ENCODE data around the gene DNAH3. TPM values are rescaled to one million over a fixed set of nuclear protein-coding genes. Genes with fewer than 3 reads are reported as not detected.
A peak's percentile ranks its signal among the peaks of the same experiment; 100 is the strongest.

The DNAH3 gene
- total and polyA plus RNA-seq, 2 of the 13 experiments (the other 11 are each of a cell fraction or from before 2014, with no cell fraction given): 0.07 to 0.08 TPM

GRCh38 chr16:20899071-20899470 lies 251.6 kb downstream of the DNAH3 start (continued):
- TF ChIP-seq ZNF276 (CRISPR knock-in tag; IDR thresholded peaks at IDR 0.05; ENCODE audit: low read depth): no peak
- TF ChIP-seq ZNF101 (CRISPR knock-in tag; IDR thresholded peaks at IDR 0.05; ENCODE audit: borderline replicate concordance, low read depth): no peak
- no peak for TF ChIP-seq ZNF879 (CRISPR knock-in tag; IDR thresholded peaks at IDR 0.05)
- no peak for TF ChIP-seq CSRNP2 (CRISPR knock-in tag; conservative IDR thresholded peaks at IDR 0.05; ENCODE audit: low read depth)

- peaks cover 9% of the 10 kb centered on the region; the same call in 1 of the 2 replicates for H4K20me1 ChIP-seq (ENCODE audit: insufficient read depth, low read length)
- H2AFZ ChIP-seq (ENCODE audit: low read length): no peak overlapping the region
- no TSS peak for BruUV-seq (replicated peaks)
- WGBS (ENCODE audit: low lambda C conversion rate): 69% methylated on average over 3 of the region's 3 CpGs
- intact Hi-C loops (cut with micrococcal nuclease; ENCODE audit: unreplicated experiment): loop anchor here (2.0 to 5.0 kb wide), 2 partner anchors 23 to 1441 kb away; no protein-coding TSS in a partner anchor
- ChIA-PET POLR2A (interaction anchor here (1.5 to 3.4 kb wide), 4 partner anchors 16 to 91 kb away, joined by 7 to 20 read pairs (median 15); partner anchors contain the start of genes ERI2 and REXO5), CTCF (ENCODE audit: low intra/inter-chr PET ratio, low total read pairs) (no interaction called here)
- peak overlapping the region; percentile 77 for H3K4me2 ChIP-seq (ENCODE audit: low read depth, low read length)
- H3K4me3 ChIP-seq (replicated peaks in 1 of 3; ENCODE audit: insufficient read depth in 1 of 3, low read depth in 2 of 3, low read length in 3 of 3): peak overlapping the region in 2 of 3 experiments; percentile 6 to 83; a peak in 2 of 6 replicates
- in situ Hi-C loops (cut with HindIII; ENCODE audit: extremely low pct_ligation_motif_present, low pct_unique_long_range_greater_than_20kb): no loop called here
- FAIRE-seq (no peak), DNase-seq (ENCODE audit: low spot score) (no peak), ATAC-seq (no peak)
- H3K27me3 ChIP-seq (ENCODE audit: control insufficient read depth in 1 of 2, insufficient read depth in 2 of 2, low read length in 2 of 2): no peaks in the 10 kb centered on the region; a peak in 1 of 5 replicates
- peak overlapping the region; percentile 95; the same call in 1 of the 2 replicates for H3K9ac ChIP-seq (ENCODE audit: insufficient read depth, low read depth, low read length)
- peaks cover 66% of the 10 kb centered on the region for H3K4me1 ChIP-seq (ENCODE audit: insufficient read depth, low read length)
- H3K27ac ChIP-seq (ENCODE audit: extremely low read length, insufficient read depth, low read length): no peak overlapping the region
- peaks cover 88% of the 10 kb centered on the region for H3K79me2 ChIP-seq (ENCODE audit: insufficient read depth, low read length)
- no peaks in the 10 kb centered on the region for H3K9me3 ChIP-seq (ENCODE audit: low read length)
- peaks cover 9 to 21% of the 10 kb centered on the region in 2 experiments for H3K36me3 ChIP-seq (replicated peaks in 1 of 2; ENCODE audit: control insufficient read depth in 1 of 2, insufficient read depth in 2 of 2, low read length in 2 of 2)
- TF ChIP-seq GFI1 (CRISPR knock-in tag; IDR thresholded peaks at IDR 0.05; ENCODE audit: borderline replicate concordance): no peak
- TF ChIP-seq FLYWCH1 (CRISPR knock-in tag; IDR thresholded peaks at IDR 0.05): 0 out of 2 replicates have a peak, but pooled peaks have one; percentile 29
These were observed 252.7 kb downstream of the DNAH3 start for GRCh38 chr16:20897922-20898321.

Data from HepG2 (cell line).